ENCODE measurements around the gene ERICH6.

GRCh38 chr3:150747886-150748683, 44.4 kb upstream of the ERICH6 start:
- TF ChIP-seq CTCF (IDR thresholded peaks at IDR 0.05; ENCODE audit: extremely low read depth in 1 of 2, insufficient read depth in 1 of 2, low read depth in 1 of 2, low read length in 2 of 2) (no peak), POLR2A (IDR thresholded peaks at IDR 0.05; ENCODE audit: low read depth, low read length) (no peak), JUN (IDR thresholded peaks at IDR 0.05; ENCODE audit: borderline replicate concordance, insufficient read depth, insufficient read length, low read depth) (no peak), EZH2 (IDR thresholded peaks at IDR 0.05; ENCODE audit: borderline replicate concordance, low read depth, low read length, severe bottlenecking) (no peak), MAX (IDR thresholded peaks at IDR 0.05; ENCODE audit: insufficient read depth, insufficient read length) (no peak)
